ENCODE measurements around the gene CCT2.

DNA sequence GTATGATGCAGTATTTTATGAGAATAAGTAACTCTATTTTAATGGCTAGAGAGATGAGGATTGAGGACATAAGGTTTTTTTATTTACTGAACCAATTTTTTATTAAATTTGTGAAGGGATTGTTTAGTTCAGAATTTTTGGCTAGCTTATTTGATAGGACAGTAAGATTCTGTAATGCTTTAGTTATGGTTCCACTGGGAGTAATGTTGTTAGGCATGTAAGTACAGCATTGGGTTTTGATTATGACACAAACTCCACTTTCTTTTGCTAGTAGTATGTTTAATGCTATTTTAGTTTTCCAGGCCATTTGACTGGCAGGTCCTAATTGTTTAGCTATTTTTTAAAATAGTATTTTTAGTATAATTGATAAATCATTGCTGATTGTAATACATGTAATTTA lies 59.3 kb downstream of the CCT2 start:
- TF ChIP-seq CTCF (IDR thresholded peaks at IDR 0.05; ENCODE audit: control extremely low read depth in 1 of 3, insufficient read depth in 1 of 3, low read depth in 1 of 3, low read length in 3 of 3) (no peak), CEBPB (IDR thresholded peaks at IDR 0.05; ENCODE audit: low read depth, low read length) (no peak), POLR2A (IDR thresholded peaks at IDR 0.05; ENCODE audit: control extremely low read depth in 1 of 2, low read depth in 2 of 2, low read length in 2 of 2) (no peak), CHD2 (IDR thresholded peaks at IDR 0.05; ENCODE audit: low read length) (no peak)
- TF ChIP-seq, protein P1, sequence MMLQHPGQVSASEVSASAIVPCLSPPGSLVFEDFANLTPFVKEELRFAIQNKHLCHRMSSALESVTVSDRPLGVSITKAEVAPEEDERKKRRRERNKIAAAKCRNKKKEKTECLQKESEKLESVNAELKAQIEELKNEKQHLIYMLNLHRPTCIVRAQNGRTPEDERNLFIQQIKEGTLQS (IDR thresholded peaks at IDR 0.05; ENCODE audit: insufficient read depth, low read depth, low read length): no peak
- TF ChIP-seq, protein P2, sequence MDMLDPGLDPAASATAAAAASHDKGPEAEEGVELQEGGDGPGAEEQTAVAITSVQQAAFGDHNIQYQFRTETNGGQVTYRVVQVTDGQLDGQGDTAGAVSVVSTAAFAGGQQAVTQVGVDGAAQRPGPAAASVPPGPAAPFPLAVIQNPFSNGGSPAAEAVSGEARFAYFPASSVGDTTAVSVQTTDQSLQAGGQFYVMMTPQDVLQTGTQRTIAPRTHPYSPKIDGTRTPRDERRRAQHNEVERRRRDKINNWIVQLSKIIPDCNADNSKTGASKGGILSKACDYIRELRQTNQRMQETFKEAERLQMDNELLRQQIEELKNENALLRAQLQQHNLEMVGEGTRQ (IDR thresholded peaks at IDR 0.05; ENCODE audit: low read length): no peak
